ENCODE results near the gene RXRB.
A peak's percentile ranks its signal among the peaks of the same experiment; 100 is the strongest.

RXRB gene

GRCh38 chr6:33200219-33201146 lies at the start of gene RXRB, which contains the start of gene SLC39A7:
RXRB (minus strand) TSS chr6:33200665; CDS start chr6:33200476, 189 bp downstream.
SLC39A7 (plus strand) TSS chr6:33200867; CDS start chr6:33201246, 379 bp downstream.
- H2AFZ ChIP-seq (ENCODE audit: low read length) = peak within 1 kb of the TSS; percentile 91
- peak within 1 kb of the TSS; percentile 96 for H3K4me3 ChIP-seq (ENCODE audit: low read length)
- H3F3A ChIP-seq (ENCODE audit: insufficient read depth, low read length) = peaks cover 6% of the 10 kb centered on the region
- H3K9ac ChIP-seq (ENCODE audit: low read length) = peak within 1 kb of the TSS; percentile 97
- peaks cover 47% of the 10 kb centered on the region for H3K79me2 ChIP-seq (ENCODE audit: low read length)
- TF ChIP-seq EZH2phosphoT487 (IDR thresholded peaks at IDR 0.05; ENCODE audit: low read length) (no peak), CTCF (IDR thresholded peaks at IDR 0.05; ENCODE audit: low read length) (no peak), EZH2 (optimal IDR thresholded peaks at IDR 0.05; ENCODE audit: low read depth, low read length) (no peak)
- H3K36me3 ChIP-seq (replicated peaks; ENCODE audit: insufficient read depth, low read length) = no peaks in the 10 kb centered on the region; the same call in 1 of the 2 replicates
- no peaks in the 10 kb centered on the region for H3K9me2 ChIP-seq (replicated peaks; ENCODE audit: insufficient read depth, low read length)
- H3K4me2 ChIP-seq (ENCODE audit: low read depth, low read length) = peak within 1 kb of the TSS; percentile 100
- H3K27ac ChIP-seq (ENCODE audit: low read length) = peak within 1 kb of the TSS; percentile 82
- peak; percentile 97 for DNase-seq
- no peaks in the 10 kb centered on the region for H3K27me3 ChIP-seq (replicated peaks; ENCODE audit: insufficient read depth, low read length)
- peaks cover 29% of the 10 kb centered on the region for H3K4me1 ChIP-seq (ENCODE audit: low read length)
- no peaks in the 10 kb centered on the region for H3K9me3 ChIP-seq (replicated peaks; ENCODE audit: insufficient read depth, low read length)
- H4K20me1 ChIP-seq (ENCODE audit: insufficient read depth, low read length) = no peaks in the 10 kb centered on the region

GRCh38 chr6:33249732-33250630 lies 49.5 kb upstream of the RXRB start:
- Histone ChIP-seq H3K36me3 (replicated peaks; ENCODE audit: insufficient read depth, low read length) (no peaks in the 10 kb centered on the region), H4K20me1 (ENCODE audit: insufficient read depth, low read length) (no peaks in the 10 kb centered on the region), H3K79me2 (ENCODE audit: low read length) (peaks cover 12% of the 10 kb centered on the region), H3K9me3 (replicated peaks; ENCODE audit: insufficient read depth, low read length) (no peaks in the 10 kb centered on the region), H2AFZ (ENCODE audit: low read length) (peak overlapping the region; percentile 62), H3K4me3 (ENCODE audit: low read length) (peak overlapping the region; percentile 75), H3K4me1 (ENCODE audit: low read length) (peaks cover 10% of the 10 kb centered on the region), H3K9ac (ENCODE audit: low read length) (peak overlapping the region; percentile 82), H3K27me3 (replicated peaks; ENCODE audit: insufficient read depth, low read length) (no peaks in the 10 kb centered on the region), H3K4me2 (ENCODE audit: low read depth, low read length) (peak overlapping the region; percentile 94), H3K27ac (ENCODE audit: low read length) (peak overlapping the region; percentile 77), H3K9me2 (replicated peaks; ENCODE audit: insufficient read depth, low read length) (no peaks in the 10 kb centered on the region), H3F3A (ENCODE audit: insufficient read depth, low read length) (peaks cover 6% of the 10 kb centered on the region)
- no peak for DNase-seq
- no peak for TF ChIP-seq EZH2phosphoT487 (IDR thresholded peaks at IDR 0.05; ENCODE audit: low read length)
- TF ChIP-seq CTCF (IDR thresholded peaks at IDR 0.05; ENCODE audit: low read length) = no peak
- TF ChIP-seq EZH2 (optimal IDR thresholded peaks at IDR 0.05; ENCODE audit: low read depth, low read length) = no peak

GRCh38 chr6:33248932-33249731 lies 48.7 kb upstream of the RXRB start:
- Histone ChIP-seq H3K4me1 (ENCODE audit: low read length) (peaks cover 10% of the 10 kb centered on the region), H3K27me3 (replicated peaks; ENCODE audit: insufficient read depth, low read length) (no peaks in the 10 kb centered on the region), H3K9ac (ENCODE audit: low read length) (peak overlapping the region; percentile 82), H2AFZ (ENCODE audit: low read length) (peak overlapping the region; percentile 91), H3K4me3 (ENCODE audit: low read length) (peak overlapping the region; percentile 75), H3K4me2 (ENCODE audit: low read depth, low read length) (peak overlapping the region; percentile 100), H3K27ac (ENCODE audit: low read length) (peak overlapping the region; percentile 77), H3K36me3 (replicated peaks; ENCODE audit: insufficient read depth, low read length) (no peaks in the 10 kb centered on the region), H3F3A (ENCODE audit: insufficient read depth, low read length) (peaks cover 6% of the 10 kb centered on the region), H3K9me3 (replicated peaks; ENCODE audit: insufficient read depth, low read length) (no peaks in the 10 kb centered on the region), H4K20me1 (ENCODE audit: insufficient read depth, low read length) (no peaks in the 10 kb centered on the region), H3K79me2 (ENCODE audit: low read length) (peaks cover 12% of the 10 kb centered on the region), H3K9me2 (replicated peaks; ENCODE audit: insufficient read depth, low read length) (no peaks in the 10 kb centered on the region)
- no peak for TF ChIP-seq CTCF (IDR thresholded peaks at IDR 0.05; ENCODE audit: low read length)
- no peak for TF ChIP-seq EZH2phosphoT487 (IDR thresholded peaks at IDR 0.05; ENCODE audit: low read length)
- no peak for TF ChIP-seq EZH2 (optimal IDR thresholded peaks at IDR 0.05; ENCODE audit: low read depth, low read length)
- DNase-seq = peak; percentile 99
